CD8-positive, alpha-beta memory T cell (primary cell): Measurements from ENCODE around the gene VPS13D. TPM values are rescaled to one million over a fixed set of nuclear protein-coding genes. Genes with fewer than 3 reads are reported as not detected.

Experiments
- CTCF ChIA-PET: fragments of 350-600 bp; sonication (Branson Sonifier 250); formaldehyde crosslinking; loops from one replicate; lab custom pipeline; 2021; ENCODE audit warnings: antibody characterized with exemption; lab: Charles Lee
- POLR2A ChIA-PET: fragments of 350-600 bp; sonication (Branson Sonifier 250); formaldehyde crosslinking; loops from one replicate; lab custom pipeline; 2021; ENCODE audit warnings: antibody characterized with exemption; lab: Charles Lee
- DNase-seq, 5 donors: peaks; one replicate each; pipeline versions ENCODE4 v3.0.0 to v3.0.0-alpha.2; 2020 to 2022; ENCODE audit warnings: mixed read lengths in 1 of 5
- H3K27ac ChIP-seq: one replicate; pipeline ENCODE4 v1.7.0; 2013; ENCODE audit warnings: low read depth, mild to moderate bottlenecking, low read length, moderate library complexity
- H3K27me3 ChIP-seq: 2 replicates; pipeline ENCODE4 v1.7.0; 2013; ENCODE audit warnings: low read length, mild to moderate bottlenecking; ENCODE audit not compliant: insufficient read depth, poor library complexity, severe bottlenecking
- H3K36me3 ChIP-seq: 2 replicates; pipeline ENCODE4 v1.7.0; 2013; ENCODE audit warnings: mild to moderate bottlenecking, low read length, moderate library complexity; ENCODE audit not compliant: insufficient read depth
- H3K4me1 ChIP-seq: 2 replicates; pipeline ENCODE4 v1.7.0; 2013; ENCODE audit warnings: mild to moderate bottlenecking, low read length, moderate library complexity; ENCODE audit not compliant: insufficient read depth
- H3K4me3 ChIP-seq: 2 replicates; pipeline ENCODE4 v1.7.0; 2013; ENCODE audit warnings: mild to moderate bottlenecking, low read length
- H3K9me3 ChIP-seq: 2 replicates; pipeline ENCODE4 v1.7.0; 2013; ENCODE audit warnings: mild to moderate bottlenecking, low read length
- H3K27ac Mint-ChIP-seq, 8 donors: one replicate each; pipeline ENCODE4 v1.8.0; 2020 to 2021; ENCODE audit warnings: mixed read lengths in 8 of 8, mild to moderate bottlenecking in 6 of 8, inconsistent platforms in 3 of 8, moderate library complexity in 3 of 8
- H3K27me3 Mint-ChIP-seq, 2 donors: one replicate each; pipeline ENCODE4 v1.8.0; 2020 to 2021; ENCODE audit warnings: mixed read lengths in 2 of 2, mild to moderate bottlenecking in 1 of 2, moderate library complexity in 1 of 2
- H3K36me3 Mint-ChIP-seq, 3 donors: one replicate each; pipeline ENCODE4 v1.8.0; 2020 to 2021; ENCODE audit warnings: mixed read lengths in 3 of 3, inconsistent platforms in 1 of 3, mild to moderate bottlenecking in 1 of 3
- H3K4me1 Mint-ChIP-seq, 3 donors: one replicate each; pipeline ENCODE4 v1.8.0; 2020 to 2021; ENCODE audit warnings: mixed read lengths in 3 of 3, inconsistent platforms in 1 of 3, mild to moderate bottlenecking in 1 of 3
- H3K4me3 Mint-ChIP-seq, 7 donors: one replicate each; pipeline ENCODE4 v1.8.0; 2020 to 2021; ENCODE audit warnings: mixed read lengths in 7 of 7, mild to moderate bottlenecking in 6 of 7, moderate library complexity in 4 of 7, inconsistent platforms in 2 of 7
- H3K9me3 Mint-ChIP-seq, 5 donors: one replicate each; pipeline ENCODE4 v1.8.0; 2020 to 2022; ENCODE audit warnings: mixed read lengths in 5 of 5, mild to moderate bottlenecking in 3 of 5, moderate library complexity in 2 of 5, inconsistent platforms in 1 of 5
- polyA plus RNA-seq: library from polyadenylated mRNA; unstranded; fragments of 300-500 nt; fragmentation: Illumina TruSeq; gene quantifications from one replicate; pipeline ENCODE4 v1.2.3, GENCODE V29; 2021
- total RNA-seq, 2 experiments: library from RNA; stranded (reverse); gene quantifications; one replicate each; pipeline ENCODE4 v1.2.3, GENCODE V29; 2021

VPS13D gene
- total and polyA plus RNA-seq, 3 experiments from 2014 or later: 9.7 to 28.5 (median 24.1) TPM

- Histone ChIP-seq H3K27me3 (no peaks in the 10 kb centered on the region), H3K4me3 (peak overlapping the region; percentile 4), H3K9me3 (no peaks in the 10 kb centered on the region), H3K27ac (peak overlapping the region; percentile 47), H3K4me1 (peaks cover 92% of the 10 kb centered on the region), H3K36me3 (no peaks in the 10 kb centered on the region)
- peaks cover 82 to 93% (median 90%) of the 10 kb centered on the region in 3 donors for H3K4me1 Mint-ChIP-seq
- H3K27me3 Mint-ChIP-seq: no peaks in the 10 kb centered on the region
- POLR2A ChIA-PET: interaction anchor here (0.8 to 1.3 kb wide), 2 partner anchors 32 to 39 kb away, joined by 3 to 6 read pairs; no protein-coding TSS in a partner anchor
- H3K27ac Mint-ChIP-seq: peak overlapping the region; percentile 81 to 95 (median 90)
- peak overlapping the region; percentile 8 to 85 (median 75) for H3K4me3 Mint-ChIP-seq
- DNase-seq: no peak
- CTCF ChIA-PET: interaction anchor here (0.8 to 1.5 kb wide), 4 partner anchors 10 to 181 kb away, joined by 3 read pairs; no protein-coding TSS in a partner anchor
- peaks cover 0 to 7% (median 5%) of the 10 kb centered on the region in 3 donors for H3K36me3 Mint-ChIP-seq
- no peaks in the 10 kb centered on the region for H3K9me3 Mint-ChIP-seq
Observed at GRCh38 chr1:12477936-12478611, 248.2 kb downstream of the VPS13D start.

- no peaks in the 10 kb centered on the region for H3K27me3 ChIP-seq
- peaks cover 86% of the 10 kb centered on the region for H3K4me1 ChIP-seq
- ChIA-PET CTCF (interaction anchor here (0.8 to 1.1 kb wide), 2 partner anchors 9 to 29 kb away, joined by 3 read pairs; no protein-coding TSS in a partner anchor), POLR2A (interaction anchor here (0.8 to 1.3 kb wide), 2 partner anchors 32 to 40 kb away, joined by 3 to 6 read pairs; no protein-coding TSS in a partner anchor)
- peak; percentile 6 to 56 (median 24) for DNase-seq
- peak overlapping the region; percentile 47 for H3K27ac ChIP-seq
- peaks cover 77 to 88% (median 85%) of the 10 kb centered on the region in 3 donors for H3K4me1 Mint-ChIP-seq
- H3K4me3 ChIP-seq: peak overlapping the region; percentile 4
- H3K27ac Mint-ChIP-seq: peak overlapping the region; percentile 81 to 95 (median 90)
- no peaks in the 10 kb centered on the region for H3K36me3 ChIP-seq
- no peaks in the 10 kb centered on the region for H3K9me3 Mint-ChIP-seq
- no peaks in the 10 kb centered on the region for H3K9me3 ChIP-seq
- H3K27me3 Mint-ChIP-seq: no peaks in the 10 kb centered on the region
- peaks cover 0 to 12% (median 5%) of the 10 kb centered on the region in 3 donors for H3K36me3 Mint-ChIP-seq
- peak overlapping the region; percentile 8 to 85 (median 75) for H3K4me3 Mint-ChIP-seq
Observed at GRCh38 chr1:12478612-12478985, 248.8 kb downstream of the VPS13D start.

GRCh38 chr1:12479311-12479710 lies 249.5 kb downstream of the VPS13D start:
- CTCF ChIA-PET: interaction anchor here (0.8 to 1.1 kb wide), 3 partner anchors 9 to 31 kb away, joined by 3 read pairs; no protein-coding TSS in a partner anchor

GRCh38 chr1:12480041-12480440 lies 250.2 kb downstream of the VPS13D start:
- no peaks in the 10 kb centered on the region for H3K27me3 ChIP-seq
- H3K27me3 Mint-ChIP-seq: no peaks in the 10 kb centered on the region
- H3K4me1 ChIP-seq: peaks cover 72% of the 10 kb centered on the region
- no peak for DNase-seq
- H3K27ac Mint-ChIP-seq: peak overlapping the region in 7 of 8 donors; percentile 73 to 95 (median 84)
- H3K9me3 ChIP-seq: no peaks in the 10 kb centered on the region
- H3K4me3 ChIP-seq: no peak overlapping the region
- H3K36me3 ChIP-seq: no peaks in the 10 kb centered on the region
- CTCF ChIA-PET: interaction anchor here (0.8 to 0.9 kb wide), 2 partner anchors 14 to 30 kb away, joined by 3 read pairs; no protein-coding TSS in a partner anchor
- peak overlapping the region in 1 of 7 donors; percentile 52 for H3K4me3 Mint-ChIP-seq
- H3K36me3 Mint-ChIP-seq: peaks cover 6 to 22% (median 6%) of the 10 kb centered on the region in 3 donors
- H3K4me1 Mint-ChIP-seq: peaks cover 63 to 73% (median 70%) of the 10 kb centered on the region in 3 donors
- H3K27ac ChIP-seq: no peak overlapping the region
- POLR2A ChIA-PET: interaction anchor here (0.5 kb wide), 1 partner anchor 9 kb away, joined by 3 read pairs; no protein-coding TSS in a partner anchor
- H3K9me3 Mint-ChIP-seq: no peaks in the 10 kb centered on the region

More at GRCh38 chr1:12479311-12479710, 249.5 kb downstream of the VPS13D start:
- Histone ChIP-seq H3K4me3 (peak overlapping the region; percentile 4), H3K27me3 (no peaks in the 10 kb centered on the region), H3K9me3 (no peaks in the 10 kb centered on the region), H3K36me3 (no peaks in the 10 kb centered on the region), H3K4me1 (peaks cover 79% of the 10 kb centered on the region), H3K27ac (no peak overlapping the region)
- Mint-ChIP-seq H3K27me3 (no peaks in the 10 kb centered on the region), H3K4me1 (peaks cover 70 to 81% (median 78%) of the 10 kb centered on the region in 3 donors), H3K36me3 (peaks cover 3 to 16% (median 5%) of the 10 kb centered on the region in 3 donors), H3K27ac (peak overlapping the region; percentile 81 to 95 (median 90)), H3K9me3 (no peaks in the 10 kb centered on the region), H3K4me3 (peak overlapping the region in 4 of 7 donors; percentile 70 to 83 (median 76))
- POLR2A ChIA-PET: interaction anchor here (1.3 kb wide), 1 partner anchor 31 kb away, joined by 6 read pairs; no protein-coding TSS in a partner anchor
- no peak for DNase-seq

GRCh38 chr1:12480748-12481362 lies 251.0 kb downstream of the VPS13D start:
- POLR2A ChIA-PET: no interaction called here
- H3K27me3 Mint-ChIP-seq: no peaks in the 10 kb centered on the region
- H3K4me3 Mint-ChIP-seq: peak overlapping the region in 4 of 7 donors; percentile 32 to 53 (median 38)

GRCh38 chr1:12481928-12482327 lies 252.1 kb downstream of the VPS13D start:
- CTCF ChIA-PET: interaction anchor here (0.8 kb wide), 1 partner anchor 35 kb away, joined by 3 read pairs; no protein-coding TSS in a partner anchor
- POLR2A ChIA-PET: no interaction called here

More at GRCh38 chr1:12480748-12481362, 251.0 kb downstream of the VPS13D start:
- H3K4me1 Mint-ChIP-seq: peaks cover 55 to 65% (median 63%) of the 10 kb centered on the region in 3 donors
- H3K9me3 Mint-ChIP-seq: no peaks in the 10 kb centered on the region
- Histone ChIP-seq H3K4me1 (peaks cover 64% of the 10 kb centered on the region), H3K36me3 (peaks cover 4% of the 10 kb centered on the region), H3K27ac (no peak overlapping the region), H3K27me3 (no peaks in the 10 kb centered on the region), H3K4me3 (no peak overlapping the region), H3K9me3 (no peaks in the 10 kb centered on the region)
- CTCF ChIA-PET: no interaction called here
- peak in 1 of 5 donors; percentile 34 for DNase-seq
- H3K27ac Mint-ChIP-seq: peak overlapping the region; percentile 68 to 95 (median 84)
- peaks cover 7 to 30% (median 13%) of the 10 kb centered on the region in 3 donors for H3K36me3 Mint-ChIP-seq

GRCh38 chr1:12482988-12483387 lies 253.2 kb downstream of the VPS13D start:
- H3K27me3 Mint-ChIP-seq: no peaks in the 10 kb centered on the region

More at GRCh38 chr1:12481928-12482327, 252.1 kb downstream of the VPS13D start:
- Mint-ChIP-seq H3K9me3 (no peaks in the 10 kb centered on the region), H3K36me3 (peaks cover 10 to 38% (median 17%) of the 10 kb centered on the region in 3 donors), H3K27ac (no peak overlapping the region), H3K4me1 (peaks cover 46 to 55% (median 54%) of the 10 kb centered on the region in 3 donors), H3K27me3 (no peaks in the 10 kb centered on the region), H3K4me3 (no peak overlapping the region)
- Histone ChIP-seq H3K36me3 (peaks cover 4% of the 10 kb centered on the region), H3K4me1 (peaks cover 53% of the 10 kb centered on the region), H3K27ac (no peak overlapping the region), H3K9me3 (no peaks in the 10 kb centered on the region), H3K4me3 (no peak overlapping the region), H3K27me3 (no peaks in the 10 kb centered on the region)
- no peak for DNase-seq

More at GRCh38 chr1:12482988-12483387, 253.2 kb downstream of the VPS13D start:
- H3K4me3 Mint-ChIP-seq: no peak overlapping the region
- no peak for DNase-seq
- Histone ChIP-seq H3K4me1 (peaks cover 42% of the 10 kb centered on the region), H3K36me3 (peaks cover 4% of the 10 kb centered on the region), H3K4me3 (no peak overlapping the region), H3K9me3 (no peaks in the 10 kb centered on the region), H3K27me3 (no peaks in the 10 kb centered on the region), H3K27ac (no peak overlapping the region)
- peaks cover 37 to 44% (median 44%) of the 10 kb centered on the region in 3 donors for H3K4me1 Mint-ChIP-seq
- no peaks in the 10 kb centered on the region for H3K9me3 Mint-ChIP-seq
- ChIA-PET POLR2A (no interaction called here), CTCF (no interaction called here)
- H3K27ac Mint-ChIP-seq: no peak overlapping the region
- H3K36me3 Mint-ChIP-seq: peaks cover 10 to 41% (median 21%) of the 10 kb centered on the region in 3 donors
